Right lobe of liver (tissue), 4 donors: ENCODE measurements around the gene MCCC1.

Source experiments
- CTCF ChIP-seq, 4 donors: fragments of 200-600 bp in 3 of 4; fragments of 450-650 bp in 1 of 4; IDR thresholded peaks; one replicate each; pipeline versions ENCODE4 v1.5.1 to v1.8.0; 2016 to 2022; ENCODE audit warnings: antibody characterized with exemption in 4 of 4, mild to moderate bottlenecking in 2 of 4
- POLR2A ChIP-seq: fragments of 450-650 bp; IDR thresholded peaks from one replicate; pipeline ENCODE4 v1.6.1; 2017; ENCODE audit warnings: antibody characterized with exemption, mild to moderate bottlenecking
- donor health status: DM: no; HTN: no; CAD: no.
- donor health status: DM: no; HTN: no; CAD: no.
- donor health status: DM: no; HTN: yes; CAD: no.

GRCh38 chr3:183069086-183069485 is 30.2 kb downstream of the MCCC1 start:
- TF ChIP-seq CTCF (IDR thresholded peaks at IDR 0.05) (no peak), POLR2A (no peak)
